SIG-M5 treated with dmso at 0.1 percent for 504 hours (cell line): Measurements from ENCODE around the gene CIAO2A.
A peak's percentile ranks its signal among the peaks of the same experiment; 100 is the strongest.
"Not testable (repeated sequence)": the region's sequence is repeated elsewhere in the genome, so short reads cannot be mapped to it uniquely, and the experiment has no call there.

ENCODE experiments used
- DNase-seq: peaks from one replicate; lab custom pipeline; 2025; ENCODE audit not compliant: unreplicated experiment; lab: John Stamatoyannopoulos, UW

Gene CIAO2A

DNA sequence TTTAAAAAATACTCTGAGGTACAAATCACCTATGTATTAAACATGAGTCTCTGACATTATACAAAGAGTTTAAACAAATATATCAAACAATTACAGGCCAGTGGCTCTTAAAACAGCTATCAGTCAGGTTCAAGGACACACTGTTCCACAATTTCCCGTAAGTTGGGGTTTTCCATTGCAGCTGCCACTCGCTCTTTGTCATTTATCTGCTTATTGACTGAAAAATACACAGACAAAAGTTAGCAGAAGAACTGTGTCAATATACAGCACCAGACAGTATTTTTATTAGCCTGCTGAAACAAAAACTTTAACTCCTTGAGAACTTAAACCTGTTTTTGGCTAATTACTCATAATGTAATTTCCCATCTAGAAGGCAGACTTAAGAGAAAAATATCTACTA is 20.8 kb downstream of the CIAO2A start:
- DNase-seq: no peak

DNA sequence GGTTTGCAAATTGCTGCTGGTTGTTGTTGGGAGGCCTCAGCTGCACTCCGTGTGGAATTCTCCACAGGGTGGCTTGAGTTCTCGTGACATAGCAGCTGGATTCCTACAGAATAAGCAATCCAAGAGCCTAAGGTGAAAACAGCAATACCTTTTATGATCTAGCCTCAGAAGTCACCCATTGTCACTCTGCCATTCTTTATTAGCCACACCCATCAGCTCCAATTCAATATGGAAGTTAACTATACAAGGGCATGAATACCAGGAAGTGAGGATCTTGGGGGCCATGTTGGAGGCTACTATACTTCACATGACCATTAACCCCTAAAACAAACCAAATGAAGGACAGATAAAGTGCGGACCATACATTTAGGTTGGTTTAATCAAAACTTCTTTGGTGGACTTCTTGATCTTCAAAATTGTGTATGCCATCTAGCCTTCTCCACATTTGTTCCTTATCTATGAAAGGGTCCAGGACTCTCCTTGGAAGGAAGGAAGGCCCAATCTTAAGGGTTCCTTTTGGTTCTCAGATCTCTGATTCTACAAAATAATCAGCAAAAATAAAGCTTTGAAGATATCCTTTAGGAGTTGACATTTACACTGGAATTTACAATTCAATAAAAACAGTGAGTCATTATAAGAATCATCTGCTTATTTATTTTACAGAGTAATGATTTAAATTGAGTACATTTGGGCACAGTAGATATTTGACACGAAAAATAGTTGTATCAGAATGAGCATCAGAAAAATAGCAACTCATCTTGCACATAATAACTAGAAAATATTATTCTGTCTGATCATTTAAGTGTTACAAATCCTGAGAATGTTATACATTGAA is 21.5 kb downstream of the CIAO2A start:
- no peak for DNase-seq

DNA sequence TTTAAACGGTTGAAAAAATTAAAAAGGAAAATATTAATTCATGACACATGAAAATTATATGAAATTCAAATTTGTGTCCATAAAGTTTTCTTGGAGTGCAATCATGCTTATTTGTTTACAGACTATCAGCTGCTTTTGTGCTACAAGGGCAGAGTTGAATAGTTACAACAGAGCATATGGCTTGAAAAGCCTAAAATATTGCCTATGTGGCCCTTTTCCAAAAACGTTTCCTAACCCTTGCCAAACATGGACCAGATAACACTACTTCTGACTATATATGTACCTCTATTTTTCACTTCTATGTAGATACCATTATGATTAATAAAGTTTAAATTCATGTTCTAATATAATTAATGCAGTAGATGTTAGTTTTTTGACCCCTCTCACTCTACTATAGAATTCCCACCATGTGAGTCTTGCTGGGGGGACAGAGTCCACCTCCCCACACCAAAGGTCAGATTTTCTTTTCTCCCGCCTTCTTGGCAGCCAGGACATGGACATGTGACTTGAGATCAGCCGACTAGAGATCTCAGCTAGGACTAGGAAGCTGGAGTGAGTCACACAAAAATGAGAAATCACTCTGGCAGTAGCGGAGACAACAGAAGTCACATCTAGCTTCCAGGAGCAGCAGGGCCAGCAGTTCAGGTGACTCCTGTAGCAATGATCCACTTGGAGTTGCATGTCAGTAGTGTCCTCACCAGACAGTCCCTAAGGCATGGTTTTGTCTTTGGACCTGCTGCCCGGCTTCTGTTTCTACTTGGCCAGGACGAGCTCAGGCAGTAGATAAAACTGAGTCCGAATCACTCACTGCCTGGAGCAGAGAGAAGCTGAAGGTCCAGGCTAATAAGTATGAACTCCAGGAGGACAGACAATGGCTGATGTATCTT is 22.4 kb downstream of the CIAO2A start:
- DNase-seq: no peak

DNA sequence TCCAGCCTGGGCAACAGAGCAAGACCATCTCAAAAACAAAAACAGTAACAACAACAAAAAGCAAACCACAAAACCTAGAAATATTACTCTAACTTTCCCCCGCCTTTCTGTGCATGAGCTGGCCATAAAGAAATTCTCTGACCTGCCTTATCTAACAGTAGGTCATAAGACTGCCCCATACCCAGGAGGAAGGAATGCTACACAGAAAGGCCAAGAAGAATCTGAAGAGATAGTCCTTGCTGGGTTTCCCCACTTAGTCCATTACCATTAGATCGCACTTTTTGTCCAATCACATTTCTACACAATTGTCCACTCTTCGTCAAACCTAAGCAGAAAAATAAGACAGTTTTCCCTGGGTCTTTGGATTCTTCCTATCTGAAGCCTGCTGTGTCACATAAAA is 23.5 kb downstream of the CIAO2A start:
- no peak for DNase-seq

DNA sequence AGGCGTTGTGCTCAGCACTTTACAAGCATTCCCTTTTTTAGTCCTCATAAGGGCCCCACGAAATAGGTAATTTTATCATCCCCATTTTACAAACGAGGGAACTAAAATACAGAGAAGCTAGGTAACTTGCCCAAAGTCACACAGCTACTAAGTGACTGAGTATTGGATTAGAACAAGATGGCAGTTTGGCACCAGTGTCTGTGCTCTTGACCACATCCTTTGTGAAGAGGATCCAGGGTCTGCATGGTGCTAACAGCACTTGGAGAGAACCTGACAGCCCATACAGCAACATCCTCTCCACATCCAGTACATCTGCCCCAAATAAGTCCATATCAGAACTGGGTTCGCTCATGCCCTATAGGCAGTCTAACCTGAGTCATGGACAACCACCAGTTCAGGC is 25.5 kb downstream of the CIAO2A start:
- DNase-seq: no peak

DNA sequence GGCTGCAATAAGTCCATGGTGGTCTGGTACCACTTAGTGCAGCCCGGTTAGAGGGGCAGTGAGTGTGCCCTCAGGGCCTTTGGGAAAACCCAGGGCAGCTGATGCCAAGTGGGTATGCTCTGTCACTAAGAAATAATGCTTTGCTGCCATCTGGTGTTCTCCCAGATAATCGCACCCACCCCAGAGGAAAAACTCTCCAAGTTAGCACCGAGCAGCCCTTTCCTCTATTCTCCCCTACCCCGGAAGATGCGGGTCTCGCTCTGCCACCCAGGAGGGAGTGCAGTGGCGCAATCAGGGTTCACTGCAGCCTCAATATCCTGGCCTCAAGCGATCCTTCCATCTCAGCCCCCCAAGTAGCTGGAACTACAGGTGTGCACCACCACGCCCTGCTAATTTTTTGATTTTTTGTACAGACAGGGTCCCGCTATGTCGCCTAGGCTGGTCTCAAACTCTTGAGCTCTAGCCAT is 26.0 kb downstream of the CIAO2A start:
- DNase-seq: peak; percentile 69

DNA sequence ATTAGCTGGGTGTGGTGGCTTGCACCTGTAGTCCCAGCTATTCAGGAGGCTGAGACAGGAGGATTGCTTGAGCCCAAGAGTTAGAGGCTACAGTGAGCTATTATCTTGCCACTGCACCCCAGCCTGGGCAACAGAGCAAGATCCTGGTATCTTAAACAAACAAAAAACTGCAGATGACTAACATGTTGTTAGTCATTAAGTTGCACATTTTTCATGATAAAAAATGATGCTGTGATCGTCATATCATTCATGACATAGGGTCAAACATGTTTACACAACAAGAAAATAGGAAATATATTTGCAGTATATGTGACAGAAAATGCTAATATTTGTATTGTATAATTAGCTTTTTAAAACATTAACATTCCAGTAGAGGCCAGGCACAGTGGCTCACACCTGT is 27.2 kb downstream of the CIAO2A start:
- DNase-seq: no peak

DNA sequence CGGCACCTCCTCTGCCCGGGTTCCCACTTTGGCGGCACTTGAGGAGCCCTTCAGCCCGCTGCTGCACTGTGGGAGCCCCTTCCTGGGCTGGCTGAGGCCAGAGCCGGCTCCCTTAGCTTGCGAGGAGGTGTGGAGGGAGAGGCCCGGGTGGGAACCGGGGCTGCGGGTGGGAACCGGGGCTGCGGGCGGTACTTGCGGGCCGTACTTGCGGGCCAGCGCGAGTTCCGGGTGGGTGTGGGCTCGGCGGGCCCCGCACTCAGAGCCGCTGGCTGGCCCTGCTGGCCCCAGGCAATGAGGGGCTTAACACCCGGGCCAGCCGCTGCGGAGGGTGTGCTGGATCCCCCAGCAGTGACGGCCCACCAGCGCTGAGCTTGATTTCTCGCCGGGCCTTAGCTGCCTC is 32.9 kb downstream of the CIAO2A start:
- no peak for DNase-seq

DNA sequence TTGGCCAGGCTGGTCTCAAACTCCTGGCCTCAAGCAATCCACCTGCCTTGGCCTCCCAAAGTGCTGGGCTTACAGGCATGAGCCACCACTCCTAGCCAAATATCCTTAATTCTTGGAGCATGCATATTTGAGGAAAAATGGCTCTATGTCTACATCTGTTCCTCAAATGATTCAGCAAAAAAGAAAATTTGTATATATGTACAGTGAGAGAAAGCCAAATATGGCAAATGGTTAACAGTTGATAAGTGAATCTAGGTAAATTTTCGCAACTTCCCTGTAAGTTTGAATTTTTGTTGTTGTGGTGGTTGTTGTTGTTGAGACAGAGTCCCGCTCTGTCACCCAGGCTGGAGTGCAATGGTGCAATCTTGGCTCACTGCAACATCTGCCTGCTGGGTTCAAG is 34.5 kb downstream of the CIAO2A start:
- DNase-seq: not testable (repeated sequence)

DNA sequence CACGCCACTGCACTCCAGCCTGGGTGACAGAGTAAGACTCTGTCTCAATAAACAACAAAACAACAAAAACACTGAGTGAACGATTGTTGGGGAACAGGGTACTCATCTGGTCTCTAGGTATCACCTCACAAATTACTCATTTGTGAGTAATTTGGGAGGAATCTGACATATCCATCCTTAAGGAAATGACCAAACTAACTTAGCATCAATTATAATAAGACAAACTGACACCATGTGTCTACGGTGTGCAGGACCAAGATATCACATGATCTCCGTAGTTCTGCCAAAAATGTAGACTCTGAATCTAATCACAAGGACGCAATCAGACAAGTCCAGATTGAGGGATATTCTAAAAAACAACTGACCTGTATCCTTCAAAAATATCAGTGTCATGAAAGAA is 35.4 kb downstream of the CIAO2A start:
- no peak for DNase-seq

DNA sequence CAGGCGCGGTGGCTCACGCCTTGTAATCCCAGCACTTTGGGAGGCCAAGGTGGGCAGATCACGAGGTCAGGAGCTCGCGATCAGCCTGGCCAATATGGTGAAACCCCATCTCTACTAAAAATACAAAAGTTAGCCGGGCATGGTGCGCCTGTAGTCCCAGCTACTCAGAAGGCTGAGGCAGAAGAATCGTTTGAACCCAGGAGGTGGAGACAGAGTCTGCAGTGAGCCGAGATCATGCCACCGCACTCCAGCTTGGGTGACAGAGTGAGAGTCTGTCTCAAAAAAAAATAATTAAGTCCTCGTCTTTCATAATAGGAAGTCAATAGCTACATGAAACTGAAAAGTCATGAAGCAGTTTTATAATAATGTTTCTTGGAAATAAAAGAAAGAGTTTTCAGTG is 40.0 kb downstream of the CIAO2A start:
- DNase-seq: not testable (repeated sequence)

DNA sequence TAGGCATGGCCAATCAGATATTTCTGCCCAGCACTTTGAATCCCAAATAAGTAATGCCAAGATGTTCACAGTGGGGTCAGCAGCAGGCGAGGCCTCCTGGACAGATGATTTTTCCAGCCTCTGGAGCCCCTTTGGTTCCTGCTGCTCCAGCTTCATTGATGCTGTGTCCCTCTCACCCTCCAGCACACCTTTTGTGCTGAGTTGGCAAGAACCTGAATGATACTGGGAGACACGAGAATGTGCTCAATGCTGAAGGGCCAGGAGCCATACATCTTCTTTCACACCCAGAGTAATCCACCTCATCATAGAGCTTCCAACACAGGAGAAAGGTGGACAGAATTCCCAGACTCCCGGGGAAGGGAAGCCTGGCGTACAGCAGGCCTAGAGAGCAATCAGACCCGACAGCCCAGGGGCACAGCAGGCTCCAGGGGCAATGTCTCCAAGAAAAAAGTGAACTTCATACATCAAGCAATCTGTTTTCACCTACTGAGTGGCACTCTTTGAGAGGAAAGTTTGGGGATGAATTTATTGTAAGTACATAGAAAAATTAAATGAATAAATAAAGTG is 40.6 kb downstream of the CIAO2A start:
- DNase-seq: no peak

DNA sequence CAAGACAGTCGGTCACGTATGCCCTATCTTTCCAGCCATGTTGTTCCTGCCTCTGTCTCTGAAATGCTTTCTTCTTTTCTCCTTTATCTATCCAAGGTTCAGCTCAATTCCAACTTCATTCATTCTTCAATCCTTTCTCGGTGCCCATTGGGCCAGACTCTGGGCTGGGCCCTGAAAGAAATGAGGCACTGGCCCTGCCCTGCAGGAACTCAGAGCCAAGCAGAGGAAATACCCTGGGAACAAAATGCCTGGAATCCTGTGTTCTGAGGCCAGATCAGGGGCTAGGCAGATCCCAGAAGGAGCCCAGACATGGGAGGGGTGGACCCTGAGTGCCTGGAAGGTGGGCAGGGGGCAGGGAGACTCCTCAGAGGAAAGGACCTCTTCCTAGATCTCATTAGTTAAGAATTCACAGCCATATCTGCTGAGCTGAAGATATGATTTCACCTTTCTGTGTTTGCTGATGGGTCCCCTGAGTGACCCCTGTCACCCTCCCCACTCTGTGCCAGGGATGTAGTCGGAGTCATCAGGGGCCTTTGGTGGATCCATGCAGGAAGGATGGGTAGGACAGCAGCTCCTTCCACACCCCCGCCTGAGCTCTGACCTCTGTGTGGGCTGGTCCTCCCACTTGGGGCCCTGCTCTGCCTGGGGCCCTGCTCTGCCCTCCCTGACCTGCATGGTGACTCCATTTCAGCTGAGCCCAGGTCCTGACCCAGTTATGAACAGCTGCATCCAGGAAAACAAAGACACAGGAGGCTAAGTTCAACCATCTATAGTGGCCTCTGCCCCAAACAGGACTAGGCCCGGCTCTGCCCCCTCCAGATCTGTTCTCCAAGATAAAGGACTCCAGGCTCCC is 42.0 kb downstream of the CIAO2A start:
- DNase-seq: no peak

DNA sequence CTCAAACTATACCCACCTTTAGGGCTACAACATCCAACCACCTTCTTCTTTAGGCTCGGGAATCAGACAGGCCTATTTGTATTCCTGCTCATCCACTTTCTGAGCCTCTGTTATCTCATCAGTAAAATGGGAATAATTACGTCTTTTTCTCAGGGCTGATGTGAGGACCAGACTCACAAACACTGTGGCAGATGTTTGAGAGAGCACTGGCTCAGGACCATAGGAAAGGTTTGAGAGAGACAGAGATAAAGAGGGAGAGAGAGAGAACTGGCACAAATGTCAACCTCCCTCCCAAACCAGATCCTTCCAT is 42.6 kb downstream of the CIAO2A start:
- DNase-seq: no peak

DNA sequence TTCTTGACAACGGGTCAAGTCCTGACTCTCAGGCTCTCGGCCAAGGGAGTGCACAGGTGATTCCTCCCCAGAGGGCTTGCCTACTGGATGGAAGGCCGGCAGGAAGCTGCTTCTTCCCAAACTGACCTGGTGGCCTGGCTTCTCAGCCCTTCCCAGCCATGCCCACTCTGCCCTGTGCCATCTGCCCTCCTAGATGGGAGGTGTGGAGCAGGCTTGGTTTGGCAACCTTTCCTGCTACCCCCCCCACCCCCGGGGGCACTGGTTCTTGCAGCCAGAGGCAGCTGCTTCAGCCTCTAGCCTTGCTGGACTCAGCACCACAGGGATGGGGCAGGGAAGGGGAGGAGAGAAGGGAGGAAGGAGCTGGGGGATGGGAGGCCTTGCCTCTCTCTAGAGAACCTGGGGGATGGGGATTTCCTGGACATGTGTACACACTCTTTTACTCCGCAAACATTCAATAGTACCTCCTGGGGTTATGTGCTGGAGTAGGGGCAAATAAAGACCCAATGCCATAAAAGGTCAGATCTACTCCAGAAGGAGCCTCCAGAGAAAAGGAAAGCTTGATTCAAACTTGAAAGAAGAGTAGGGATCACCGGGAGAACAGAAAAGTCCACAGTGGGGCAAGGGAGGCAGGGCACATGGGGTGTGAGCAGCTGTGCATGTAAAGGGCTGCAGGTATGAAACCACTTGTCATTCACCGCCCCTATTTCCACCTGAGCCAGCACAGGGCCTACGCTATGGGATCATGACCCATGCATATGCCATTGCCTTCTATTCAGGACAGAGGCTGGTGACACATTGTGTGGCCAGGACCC is 43.2 kb downstream of the CIAO2A start:
- no peak for DNase-seq

DNA sequence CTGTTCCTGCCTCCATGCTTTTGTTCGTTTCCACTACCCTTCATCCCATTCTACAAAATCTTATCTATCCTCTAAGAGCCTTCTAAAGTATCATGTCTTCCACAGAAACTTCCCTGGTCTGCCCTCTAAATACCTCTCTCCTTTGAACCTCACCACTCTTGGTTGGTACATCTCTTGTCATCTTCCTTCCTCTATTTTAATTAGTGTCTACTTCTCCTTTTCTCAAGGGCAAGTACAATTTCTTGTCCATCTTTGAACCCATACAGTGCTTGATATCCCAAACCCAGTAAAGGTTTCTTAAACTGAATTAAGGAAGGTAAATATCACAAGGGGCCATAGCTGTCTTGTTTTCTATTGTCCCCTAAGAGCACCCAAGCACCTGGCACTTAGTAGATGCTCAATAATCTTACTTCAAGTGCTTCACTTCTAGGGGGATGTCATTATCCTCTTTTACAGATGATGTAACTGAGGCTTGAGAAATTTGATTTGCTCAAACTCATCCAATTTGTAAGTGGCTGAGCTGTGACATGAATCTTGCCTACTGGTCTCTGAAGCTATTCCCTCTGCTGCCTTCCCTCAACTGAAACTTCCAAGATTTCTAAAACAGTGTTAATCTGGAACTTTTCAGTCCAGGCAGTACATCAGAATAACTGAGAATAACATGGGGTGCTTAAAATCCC is 44.7 kb downstream of the CIAO2A start:
- DNase-seq: peak; percentile 83

DNA sequence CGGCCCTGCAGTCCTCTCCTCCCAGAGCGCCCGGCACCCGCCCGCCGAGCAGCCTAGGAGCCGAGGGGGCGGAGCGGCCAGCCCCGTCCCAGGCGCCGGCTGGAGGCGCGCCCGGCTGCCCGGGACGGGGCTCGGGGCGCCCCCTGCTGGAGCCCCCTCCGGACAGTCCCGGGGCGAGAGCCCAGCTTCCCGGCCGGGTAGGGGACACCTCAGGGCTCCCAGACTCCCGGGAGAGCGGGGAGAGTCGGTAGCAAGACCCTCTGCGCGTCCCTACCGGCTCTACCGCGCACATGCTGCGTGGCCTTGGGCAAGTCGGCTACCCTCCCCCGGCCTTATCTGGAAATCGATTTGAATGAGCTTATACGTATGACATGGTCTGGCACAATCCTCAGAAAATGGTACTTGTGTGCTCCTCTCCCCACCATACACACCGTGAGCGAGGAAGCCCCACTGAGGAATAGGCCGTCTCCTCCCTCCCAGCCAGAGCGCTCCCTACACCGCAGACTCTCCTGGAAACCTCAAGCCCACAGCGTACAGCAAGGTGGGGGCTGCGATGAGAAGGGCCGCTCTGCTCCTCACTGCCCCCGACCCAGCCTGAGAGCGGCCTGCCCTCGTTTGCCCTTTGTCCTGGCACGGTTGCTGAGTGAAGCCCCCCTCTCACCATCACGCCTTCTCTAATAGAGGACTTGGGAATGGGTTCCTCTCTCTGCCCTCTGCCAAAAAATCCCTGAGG is 47.1 kb downstream of the CIAO2A start, which contains the start of gene DAPK2:
TSS of gene DAPK2 (minus strand) at position 65 of the 733 bp plus-strand sequence. CDS start 6,224 bp downstream, outside the sequence.
- peak; percentile 28 for DNase-seq

DNA sequence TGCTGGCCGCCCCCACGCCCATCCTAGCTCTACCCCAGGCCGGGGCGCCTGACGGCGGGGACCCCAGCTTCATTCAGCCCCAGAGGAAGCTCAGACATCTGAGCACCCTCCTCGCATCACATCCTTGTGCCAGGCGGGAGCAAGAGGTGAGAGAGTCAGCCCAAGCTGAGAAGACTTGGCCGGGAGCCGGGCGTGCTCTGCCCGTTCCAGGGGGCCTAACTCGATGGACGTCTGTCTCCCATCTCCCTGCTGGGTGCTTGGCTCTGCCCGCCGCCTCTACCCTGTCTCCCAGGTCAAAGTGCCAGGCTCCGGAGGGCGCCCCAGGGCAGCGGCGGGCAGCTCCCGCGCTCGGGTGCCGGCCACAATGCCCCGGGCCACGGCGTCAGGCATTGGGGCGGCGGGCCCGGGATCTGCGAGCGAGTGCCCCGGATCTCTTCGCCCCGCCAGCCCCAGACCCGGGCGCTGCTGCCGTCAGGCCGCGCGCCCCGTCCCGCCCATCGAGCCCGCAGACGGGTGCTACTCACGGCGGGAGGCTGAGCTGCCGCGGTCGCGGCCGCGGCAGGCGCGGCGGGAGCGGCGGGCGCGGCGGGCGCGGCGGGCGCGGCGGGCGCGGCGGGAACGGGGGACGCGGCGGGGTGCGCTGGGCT is 47.7 kb downstream of the CIAO2A start:
- DNase-seq: no peak
